GM18867 (cell line): ENCODE results near the gene CTAGE9.
"Not testable (repeated sequence)": the region's sequence is repeated elsewhere in the genome, so short reads cannot be mapped to it uniquely, and the experiment has no call there.

Experiments used
- ATAC-seq: cut with Tn5 transposase; IDR thresholded peaks from one replicate; pipeline ENCODE4 v1.9.1; 2021; ENCODE audit warnings: mild to moderate bottlenecking, moderate library complexity; ENCODE audit not compliant: unreplicated experiment

Gene CTAGE9

GRCh38 chr6:131710917-131711316, at the start of gene CTAGE9:
Gene CTAGE9 (minus strand): TSS chr6:131711017. CDS start chr6:131711017, 0 bp downstream.
- ATAC-seq, result not testable (repeated sequence)

GRCh38 chr6:131758920-131759319, 48.1 kb upstream of the CTAGE9 start:
- ATAC-seq, result no peak

GRCh38 chr6:131756039-131756438, 45.2 kb upstream of the CTAGE9 start:
- ATAC-seq, result no peak

GRCh38 chr6:131755597-131755996, 44.8 kb upstream of the CTAGE9 start:
- no peak for ATAC-seq

- ATAC-seq, result no peak
Observed at GRCh38 chr6:131754715-131755567, 44.1 kb upstream of the CTAGE9 start.

GRCh38 chr6:131754088-131754487, 43.3 kb upstream of the CTAGE9 start:
- no peak for ATAC-seq

GRCh38 chr6:131751012-131751715, 40.3 kb upstream of the CTAGE9 start:
- ATAC-seq, result not testable (repeated sequence)

- no peak for ATAC-seq
Observed at GRCh38 chr6:131749023-131749422, 38.2 kb upstream of the CTAGE9 start.

GRCh38 chr6:131747821-131748353, 37.1 kb upstream of the CTAGE9 start:
- ATAC-seq, result no peak

GRCh38 chr6:131745476-131745875, 34.7 kb upstream of the CTAGE9 start:
- ATAC-seq, result no peak

GRCh38 chr6:131744432-131745287, 33.8 kb upstream of the CTAGE9 start:
- ATAC-seq, result no peak

GRCh38 chr6:131741688-131742393, 31.0 kb upstream of the CTAGE9 start:
- ATAC-seq, result no peak

- ATAC-seq, result no peak
Observed at GRCh38 chr6:131740161-131740560, 29.3 kb upstream of the CTAGE9 start.

GRCh38 chr6:131739136-131739535, 28.3 kb upstream of the CTAGE9 start:
- no peak for ATAC-seq

GRCh38 chr6:131736811-131737210, 26.0 kb upstream of the CTAGE9 start:
- ATAC-seq, result no peak

- ATAC-seq, result no peak
Observed at GRCh38 chr6:131736003-131736596, 25.3 kb upstream of the CTAGE9 start.

GRCh38 chr6:131733376-131734016, 22.7 kb upstream of the CTAGE9 start:
- ATAC-seq, result no peak

GRCh38 chr6:131731224-131731623, 20.4 kb upstream of the CTAGE9 start:
- no peak for ATAC-seq

GRCh38 chr6:131730264-131730663, 19.4 kb upstream of the CTAGE9 start:
- no peak for ATAC-seq
